Activated T-cell treated with anti-CD3 and anti-CD28 coated beads, Interleukin-2, amount 50 U/mL, for 24 hours (primary cell): ENCODE results near the gene TNRC6A.
"Not testable (repeated sequence)": the region's sequence is repeated elsewhere in the genome, so short reads cannot be mapped to it uniquely, and the experiment has no call there.

Experiments
- DNase-seq: peaks from one replicate; pipeline ENCODE4 v3.0.0-alpha.2; 2020
- H3K27ac Mint-ChIP-seq: 2 replicates; pipeline ENCODE4 v1.8.0; 2020; ENCODE audit warnings: mild to moderate bottlenecking, mixed read lengths
- H3K27me3 Mint-ChIP-seq: 2 replicates; pipeline ENCODE4 v1.8.0; 2020; ENCODE audit warnings: mixed read lengths
- H3K36me3 Mint-ChIP-seq: 2 replicates; pipeline ENCODE4 v1.8.0; 2020; ENCODE audit warnings: low read depth, mixed read lengths
- H3K4me1 Mint-ChIP-seq: 2 replicates; pipeline ENCODE4 v1.8.0; 2020; ENCODE audit warnings: low read depth, mixed read lengths
- H3K4me3 Mint-ChIP-seq: 2 replicates; pipeline ENCODE4 v1.8.0; 2020; ENCODE audit warnings: mild to moderate bottlenecking, moderate library complexity, mixed read lengths
- H3K9me3 Mint-ChIP-seq: 2 replicates; pipeline ENCODE4 v1.8.0; 2020; ENCODE audit warnings: mixed read lengths

Gene TNRC6A

DNA sequence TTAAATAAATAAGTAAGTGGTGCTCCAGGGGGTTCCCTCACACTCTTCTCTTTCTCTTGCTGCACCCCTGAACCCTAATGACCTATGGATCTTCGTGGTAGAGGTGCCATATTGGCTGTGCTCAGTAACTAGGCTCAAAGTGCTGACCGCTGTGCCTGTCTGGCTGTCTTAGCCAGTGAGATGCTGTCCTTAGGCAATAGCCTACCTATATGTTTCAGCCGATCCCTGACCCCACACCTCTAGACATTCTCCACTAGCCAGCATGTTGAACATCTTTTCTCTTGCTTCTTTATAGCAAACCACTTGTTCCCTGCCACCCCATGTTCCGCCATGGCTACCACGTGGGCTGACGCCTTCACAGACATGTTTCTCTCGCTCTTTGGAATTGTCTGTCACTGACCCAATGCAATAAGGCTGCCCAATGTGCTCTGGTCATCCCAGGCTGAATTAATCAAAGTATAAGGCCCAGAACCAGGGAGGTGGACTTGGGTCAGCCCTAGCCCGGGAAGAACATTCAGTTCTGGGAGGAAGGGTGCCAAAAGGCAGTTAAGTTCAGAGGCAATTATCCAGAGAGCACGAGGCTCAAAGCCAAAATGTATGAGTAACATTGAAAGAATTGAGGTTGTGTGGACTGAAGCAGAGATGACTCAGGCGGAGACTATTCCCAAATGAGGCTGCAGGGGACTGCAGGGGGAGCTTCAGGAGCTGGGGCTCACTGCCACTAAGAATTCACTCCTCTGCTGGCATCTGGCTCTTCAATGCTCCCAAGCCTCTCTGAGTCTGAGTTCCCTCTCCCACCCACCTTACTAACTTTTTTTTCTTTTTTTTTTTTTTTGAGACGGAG is 28.7 kb upstream of the TNRC6A start:
- Mint-ChIP-seq H3K4me1 (peaks cover 6% of the 10 kb centered on the region), H3K36me3 (no peaks in the 10 kb centered on the region), H3K9me3 (no peaks in the 10 kb centered on the region), H3K4me3 (no peak overlapping the region), H3K27me3 (peaks cover 8% of the 10 kb centered on the region), H3K27ac (no peak overlapping the region)
- DNase-seq: no peak

DNA sequence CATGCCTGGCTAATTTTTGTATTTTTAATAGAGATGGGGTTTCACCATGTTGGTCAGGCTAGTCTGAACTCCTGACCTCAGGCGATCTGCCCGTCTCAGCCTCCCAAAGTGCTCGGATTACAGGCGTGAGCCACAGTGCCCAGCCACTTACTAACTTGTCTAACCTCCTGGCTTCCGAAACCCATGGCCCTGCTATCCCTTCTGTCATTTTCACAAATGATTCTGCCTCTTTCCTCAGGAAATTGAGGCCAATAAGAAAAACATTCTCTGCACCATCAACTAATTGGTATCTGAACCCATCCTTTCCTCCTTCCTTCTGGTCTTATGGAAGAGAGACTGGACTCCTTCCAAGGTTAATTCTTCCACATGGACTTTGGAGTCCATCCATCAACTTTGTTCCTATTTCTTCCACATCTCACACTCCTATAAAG is 27.9 kb upstream of the TNRC6A start:
- no peaks in the 10 kb centered on the region for H3K36me3 Mint-ChIP-seq
- peaks cover 6% of the 10 kb centered on the region for H3K4me1 Mint-ChIP-seq
- H3K9me3 Mint-ChIP-seq: no peaks in the 10 kb centered on the region
- H3K27ac Mint-ChIP-seq: no peak overlapping the region
- H3K27me3 Mint-ChIP-seq: peaks cover 8% of the 10 kb centered on the region
- DNase-seq: no peak
- H3K4me3 Mint-ChIP-seq: no peak overlapping the region

GRCh38 chr16:24707760-24708159 is 21.7 kb upstream of the TNRC6A start:
- H3K4me3 Mint-ChIP-seq, H3K36me3 Mint-ChIP-seq, H3K27ac Mint-ChIP-seq, DNase-seq, H3K27me3 Mint-ChIP-seq, H3K4me1 Mint-ChIP-seq, H3K9me3 Mint-ChIP-seq: not testable (repeated sequence)

DNA sequence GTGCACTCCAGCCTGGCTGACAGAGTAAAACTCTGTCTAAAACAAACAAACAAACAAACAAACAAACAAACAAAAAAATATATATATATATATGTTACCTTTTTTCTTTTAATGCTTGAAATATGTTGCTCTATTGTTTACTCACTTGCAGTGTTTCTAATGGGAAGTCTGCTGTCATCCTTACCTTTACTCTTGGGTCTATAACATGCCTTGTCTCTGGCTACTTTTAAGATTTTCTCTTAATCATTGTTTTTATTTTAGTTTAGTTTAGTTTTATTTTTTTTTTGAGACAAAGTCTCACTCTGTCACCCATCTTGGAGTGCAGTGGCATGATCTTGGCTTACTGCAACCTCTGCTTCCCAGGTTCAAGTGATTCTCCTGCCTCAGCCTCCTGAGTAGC is 16.1 kb upstream of the TNRC6A start:
- H3K4me3 Mint-ChIP-seq: no peak overlapping the region
- peaks cover 10% of the 10 kb centered on the region for H3K27me3 Mint-ChIP-seq
- peaks cover 7% of the 10 kb centered on the region for H3K9me3 Mint-ChIP-seq
- DNase-seq: no peak
- H3K4me1 Mint-ChIP-seq: no peaks in the 10 kb centered on the region
- no peak overlapping the region for H3K27ac Mint-ChIP-seq
- no peaks in the 10 kb centered on the region for H3K36me3 Mint-ChIP-seq

GRCh38 chr16:24717411-24717810 is 12.0 kb upstream of the TNRC6A start:
- Mint-ChIP-seq H3K4me3 (no peak overlapping the region), H3K27ac (no peak overlapping the region), H3K9me3 (peaks cover 7% of the 10 kb centered on the region), H3K36me3 (no peaks in the 10 kb centered on the region), H3K27me3 (peaks cover 10% of the 10 kb centered on the region), H3K4me1 (peaks cover 15% of the 10 kb centered on the region)
- no peak for DNase-seq

GRCh38 chr16:24718967-24719521 is 10.4 kb upstream of the TNRC6A start:
- DNase-seq: no peak
- Mint-ChIP-seq H3K4me1 (peaks cover 31% of the 10 kb centered on the region), H3K36me3 (no peaks in the 10 kb centered on the region), H3K4me3 (no peak overlapping the region), H3K9me3 (peaks cover under 1% of the 10 kb centered on the region), H3K27ac (no peak overlapping the region), H3K27me3 (peaks cover 10% of the 10 kb centered on the region)

- DNase-seq: peak; percentile 56
- peaks cover 5% of the 10 kb centered on the region for H3K27me3 Mint-ChIP-seq
- H3K4me1 Mint-ChIP-seq: peaks cover 32% of the 10 kb centered on the region
- H3K36me3 Mint-ChIP-seq: no peaks in the 10 kb centered on the region
- no peaks in the 10 kb centered on the region for H3K9me3 Mint-ChIP-seq
- H3K4me3 Mint-ChIP-seq: peak overlapping the region; percentile 24
- peak overlapping the region; percentile 90 for H3K27ac Mint-ChIP-seq
Measured at GRCh38 chr16:24721830-24722238, 7.6 kb upstream of the TNRC6A start.

GRCh38 chr16:24723663-24724062 is 5.8 kb upstream of the TNRC6A start:
- Mint-ChIP-seq H3K27ac (no peak overlapping the region), H3K4me3 (no peak overlapping the region), H3K27me3 (no peaks in the 10 kb centered on the region), H3K36me3 (peaks cover under 1% of the 10 kb centered on the region), H3K9me3 (no peaks in the 10 kb centered on the region), H3K4me1 (peaks cover 37% of the 10 kb centered on the region)
- no peak for DNase-seq

- no peaks in the 10 kb centered on the region for H3K9me3 Mint-ChIP-seq
- H3K4me1 Mint-ChIP-seq: peaks cover 42% of the 10 kb centered on the region
- no peaks in the 10 kb centered on the region for H3K27me3 Mint-ChIP-seq
- peak overlapping the region; percentile 26 for H3K4me3 Mint-ChIP-seq
- H3K27ac Mint-ChIP-seq: no peak overlapping the region
- H3K36me3 Mint-ChIP-seq: peaks cover 32% of the 10 kb centered on the region
- DNase-seq: no peak
Measured at GRCh38 chr16:24728011-24728410, 1.4 kb upstream of the TNRC6A start.

DNA sequence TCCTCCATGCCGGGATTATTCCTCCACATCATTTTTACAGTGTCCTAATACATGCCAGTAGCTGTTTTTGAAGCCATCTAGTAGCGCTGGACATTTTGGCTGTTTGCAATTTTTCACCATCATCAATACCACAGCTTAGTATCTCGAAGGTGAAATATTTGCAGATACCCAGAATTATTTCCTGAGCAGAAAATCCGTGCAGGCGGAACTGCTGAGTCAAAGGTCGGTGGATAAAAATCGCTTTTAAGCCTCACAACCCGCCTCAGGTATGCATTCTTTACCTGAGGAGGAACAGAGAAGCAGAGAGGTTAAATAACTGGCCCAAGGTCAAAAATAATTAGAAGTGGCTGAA is 584 bp upstream of the TNRC6A start:
- Mint-ChIP-seq H3K4me3 (peak overlapping the region; percentile 90), H3K36me3 (peaks cover 41% of the 10 kb centered on the region), H3K4me1 (peaks cover 42% of the 10 kb centered on the region), H3K9me3 (no peaks in the 10 kb centered on the region), H3K27me3 (no peaks in the 10 kb centered on the region), H3K27ac (peak overlapping the region; percentile 96)
- no peak for DNase-seq

GRCh38 chr16:24729951-24730815 is 732 bp downstream of the TNRC6A start:
- peaks cover 52% of the 10 kb centered on the region for H3K36me3 Mint-ChIP-seq
- H3K4me3 Mint-ChIP-seq: peak overlapping the region; percentile 95
- peak; percentile 42 for DNase-seq
- H3K27ac Mint-ChIP-seq: peak overlapping the region; percentile 97
- peaks cover 52% of the 10 kb centered on the region for H3K4me1 Mint-ChIP-seq
- H3K9me3 Mint-ChIP-seq: no peaks in the 10 kb centered on the region
- no peaks in the 10 kb centered on the region for H3K27me3 Mint-ChIP-seq

DNA sequence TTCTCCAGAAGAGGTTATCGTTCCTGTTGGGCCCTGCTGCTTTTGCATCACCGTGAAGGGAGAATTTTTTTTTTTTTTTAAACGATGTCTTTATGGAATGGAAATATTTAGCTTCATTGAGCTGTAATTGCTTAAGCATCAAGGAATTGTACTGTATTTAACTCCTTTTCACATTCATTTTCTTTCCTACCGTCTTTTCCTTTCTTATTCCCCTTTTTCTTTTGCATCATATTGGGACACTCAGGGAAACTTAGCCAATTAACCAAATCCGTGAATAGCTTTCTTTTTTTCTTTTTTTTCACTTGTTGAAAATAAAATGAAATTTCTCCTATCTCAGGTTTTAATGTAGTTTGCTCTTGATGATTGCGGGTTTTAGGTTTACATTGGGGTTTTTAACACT is 1.5 kb downstream of the TNRC6A start:
- Mint-ChIP-seq H3K27me3 (no peaks in the 10 kb centered on the region), H3K27ac (peak overlapping the region; percentile 87), H3K4me3 (peak overlapping the region; percentile 95), H3K4me1 (peaks cover 59% of the 10 kb centered on the region), H3K9me3 (no peaks in the 10 kb centered on the region), H3K36me3 (peaks cover 58% of the 10 kb centered on the region)
- DNase-seq: no peak

- H3K4me1 Mint-ChIP-seq: peaks cover 69% of the 10 kb centered on the region
- H3K27me3 Mint-ChIP-seq: no peaks in the 10 kb centered on the region
- DNase-seq: no peak
- peak overlapping the region; percentile 49 for H3K27ac Mint-ChIP-seq
- peaks cover 64% of the 10 kb centered on the region for H3K36me3 Mint-ChIP-seq
- no peaks in the 10 kb centered on the region for H3K9me3 Mint-ChIP-seq
- peak overlapping the region; percentile 95 for H3K4me3 Mint-ChIP-seq
Measured at GRCh38 chr16:24731722-24732419, 2.4 kb downstream of the TNRC6A start.

DNA sequence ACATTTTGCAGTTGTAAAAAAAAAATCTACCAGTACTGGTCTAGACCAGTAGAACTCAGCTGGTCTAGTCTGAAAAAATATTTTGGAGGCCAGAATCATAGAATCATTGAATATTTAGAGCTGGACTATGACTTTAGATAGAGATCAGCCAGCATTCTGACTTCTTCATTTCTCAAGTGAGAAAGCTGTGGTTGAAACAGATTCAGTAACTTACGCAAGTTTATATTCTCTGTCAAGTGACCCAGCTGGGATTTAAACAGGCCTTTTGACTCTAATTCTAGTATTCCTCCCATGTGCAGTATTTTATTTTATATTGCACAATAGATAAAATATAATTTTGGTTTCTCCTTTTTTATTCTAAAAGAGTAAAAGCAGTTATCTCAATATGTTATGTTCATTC is 4.9 kb downstream of the TNRC6A start:
- H3K36me3 Mint-ChIP-seq: peaks cover 79% of the 10 kb centered on the region
- no peaks in the 10 kb centered on the region for H3K9me3 Mint-ChIP-seq
- H3K27ac Mint-ChIP-seq: peak overlapping the region; percentile 34
- no peaks in the 10 kb centered on the region for H3K27me3 Mint-ChIP-seq
- no peak overlapping the region for H3K4me3 Mint-ChIP-seq
- DNase-seq: no peak
- H3K4me1 Mint-ChIP-seq: peaks cover 82% of the 10 kb centered on the region
